Measurements from ENCODE around the gene KLHL29. TPM values are rescaled to one million over a fixed set of nuclear protein-coding genes. Genes with fewer than 3 reads are reported as not detected.

Gene KLHL29
- total and polyA plus RNA-seq, 2 donors = 1.4 to 2.9 TPM

GRCh38 chr2:23706613-23707078 is 321.7 kb downstream of the KLHL29 start:
- no peak for DNase-seq (ENCODE audit: low read depth in 6 of 9, low spot score in 9 of 9)
- Histone ChIP-seq H3K9me3 (ENCODE audit: control insufficient read depth in 2 of 2, insufficient read depth in 1 of 2, low read length in 1 of 2) (no peaks in the 10 kb centered on the region), H3K4me1 (ENCODE audit: control insufficient read depth in 2 of 2, insufficient read depth in 2 of 2, low read length in 2 of 2) (no peaks in the 10 kb centered on the region), H3K4me3 (ENCODE audit: low read length in 2 of 2) (no peak overlapping the region), H3K27me3 (ENCODE audit: control insufficient read depth in 2 of 2, insufficient read depth in 1 of 2, low read length in 1 of 2) (no peaks in the 10 kb centered on the region), H3K27ac (ENCODE audit: low read depth in 1 of 2, low read length in 1 of 2) (no peak overlapping the region), H3K36me3 (ENCODE audit: control insufficient read depth in 2 of 2, insufficient read depth in 2 of 2, low read length in 1 of 2) (peaks cover 7 to 12% of the 10 kb centered on the region in 2 donors)
- 98% methylated on average over 18 of the region's 18 CpGs for WGBS

- no peak overlapping the region for H3K4me3 ChIP-seq (ENCODE audit: low read length in 2 of 2)
- peaks cover 7 to 12% of the 10 kb centered on the region in 2 donors for H3K36me3 ChIP-seq (ENCODE audit: control insufficient read depth in 2 of 2, insufficient read depth in 2 of 2, low read length in 1 of 2)
- no peaks in the 10 kb centered on the region for H3K9me3 ChIP-seq (ENCODE audit: control insufficient read depth in 2 of 2, insufficient read depth in 1 of 2, low read length in 1 of 2)
- DNase-seq (ENCODE audit: low read depth in 6 of 9, low spot score in 9 of 9) = no peak
- 98% methylated on average over 9 of the region's 9 CpGs for WGBS
- H3K27ac ChIP-seq (ENCODE audit: low read depth in 1 of 2, low read length in 1 of 2) = no peak overlapping the region
- H3K4me1 ChIP-seq (ENCODE audit: control insufficient read depth in 2 of 2, insufficient read depth in 2 of 2, low read length in 2 of 2) = no peaks in the 10 kb centered on the region
- no peaks in the 10 kb centered on the region for H3K27me3 ChIP-seq (ENCODE audit: control insufficient read depth in 2 of 2, insufficient read depth in 1 of 2, low read length in 1 of 2)
Observed at GRCh38 chr2:23707096-23707495, 322.1 kb downstream of the KLHL29 start.

- Histone ChIP-seq H3K36me3 (ENCODE audit: control insufficient read depth in 2 of 2, insufficient read depth in 2 of 2, low read length in 1 of 2) (peaks cover 7 to 12% of the 10 kb centered on the region in 2 donors), H3K4me3 (ENCODE audit: low read length in 2 of 2) (no peak overlapping the region), H3K27ac (ENCODE audit: low read depth in 1 of 2, low read length in 1 of 2) (no peak overlapping the region), H3K9me3 (ENCODE audit: control insufficient read depth in 2 of 2, insufficient read depth in 1 of 2, low read length in 1 of 2) (no peaks in the 10 kb centered on the region), H3K27me3 (ENCODE audit: control insufficient read depth in 2 of 2, insufficient read depth in 1 of 2, low read length in 1 of 2) (no peaks in the 10 kb centered on the region), H3K4me1 (ENCODE audit: control insufficient read depth in 2 of 2, insufficient read depth in 2 of 2, low read length in 2 of 2) (no peaks in the 10 kb centered on the region)
- 95% methylated on average over 6 of the region's 6 CpGs for WGBS
- DNase-seq (ENCODE audit: low read depth in 6 of 9, low spot score in 9 of 9) = no peak
Observed at GRCh38 chr2:23708771-23709170, 323.8 kb downstream of the KLHL29 start.

GRCh38 chr2:23709311-23709710 is 324.3 kb downstream of the KLHL29 start:
- no peak for DNase-seq (ENCODE audit: low read depth in 6 of 9, low spot score in 9 of 9)
- Histone ChIP-seq H3K27me3 (ENCODE audit: control insufficient read depth in 2 of 2, insufficient read depth in 1 of 2, low read length in 1 of 2) (no peaks in the 10 kb centered on the region), H3K36me3 (ENCODE audit: control insufficient read depth in 2 of 2, insufficient read depth in 2 of 2, low read length in 1 of 2) (peaks cover 7 to 12% of the 10 kb centered on the region in 2 donors), H3K4me1 (ENCODE audit: control insufficient read depth in 2 of 2, insufficient read depth in 2 of 2, low read length in 2 of 2) (no peaks in the 10 kb centered on the region), H3K9me3 (ENCODE audit: control insufficient read depth in 2 of 2, insufficient read depth in 1 of 2, low read length in 1 of 2) (no peaks in the 10 kb centered on the region), H3K4me3 (ENCODE audit: low read length in 2 of 2) (no peak overlapping the region), H3K27ac (ENCODE audit: low read depth in 1 of 2, low read length in 1 of 2) (no peak overlapping the region)
- WGBS = over 99% methylated on average over 8 of the region's 8 CpGs

- DNase-seq (ENCODE audit: low read depth in 6 of 9, low spot score in 9 of 9) = no peak
- Histone ChIP-seq H3K4me3 (ENCODE audit: low read length in 2 of 2) (no peak overlapping the region), H3K4me1 (ENCODE audit: control insufficient read depth in 2 of 2, insufficient read depth in 2 of 2, low read length in 2 of 2) (no peaks in the 10 kb centered on the region), H3K27me3 (ENCODE audit: control insufficient read depth in 2 of 2, insufficient read depth in 1 of 2, low read length in 1 of 2) (no peaks in the 10 kb centered on the region), H3K27ac (ENCODE audit: low read depth in 1 of 2, low read length in 1 of 2) (no peak overlapping the region), H3K36me3 (ENCODE audit: control insufficient read depth in 2 of 2, insufficient read depth in 2 of 2, low read length in 1 of 2) (peaks cover 7 to 12% of the 10 kb centered on the region in 2 donors), H3K9me3 (ENCODE audit: control insufficient read depth in 2 of 2, insufficient read depth in 1 of 2, low read length in 1 of 2) (no peaks in the 10 kb centered on the region)
- 96% methylated on average over 7 of the region's 7 CpGs for WGBS
Observed at GRCh38 chr2:23711979-23712755, 327.2 kb downstream of the KLHL29 start.

- DNase-seq (ENCODE audit: low read depth in 6 of 9, low spot score in 9 of 9) = no peak
- Histone ChIP-seq H3K27ac (ENCODE audit: low read depth in 1 of 2, low read length in 1 of 2) (no peak overlapping the region), H3K9me3 (ENCODE audit: control insufficient read depth in 2 of 2, insufficient read depth in 1 of 2, low read length in 1 of 2) (no peaks in the 10 kb centered on the region), H3K27me3 (ENCODE audit: control insufficient read depth in 2 of 2, insufficient read depth in 1 of 2, low read length in 1 of 2) (no peaks in the 10 kb centered on the region), H3K4me1 (ENCODE audit: control insufficient read depth in 2 of 2, insufficient read depth in 2 of 2, low read length in 2 of 2) (no peaks in the 10 kb centered on the region), H3K4me3 (ENCODE audit: low read length in 2 of 2) (no peak overlapping the region), H3K36me3 (ENCODE audit: control insufficient read depth in 2 of 2, insufficient read depth in 2 of 2, low read length in 1 of 2) (peaks cover 5 to 12% of the 10 kb centered on the region in 2 donors)
- 97% methylated on average over 2 of the region's 2 CpGs for WGBS
Observed at GRCh38 chr2:23712756-23713151, 327.8 kb downstream of the KLHL29 start.

- 97% methylated on average over 5 of the region's 5 CpGs for WGBS
Observed at GRCh38 chr2:23713351-23713750, 328.4 kb downstream of the KLHL29 start.

GRCh38 chr2:23718931-23719700 is 334.1 kb downstream of the KLHL29 start:
- no peak overlapping the region for H3K27ac ChIP-seq (ENCODE audit: low read depth in 1 of 2, low read length in 1 of 2)
- no peak for DNase-seq (ENCODE audit: low read depth in 6 of 9, low spot score in 9 of 9)
- no peak overlapping the region for H3K4me3 ChIP-seq (ENCODE audit: low read length in 2 of 2)
- H3K27me3 ChIP-seq (ENCODE audit: control insufficient read depth in 2 of 2, insufficient read depth in 1 of 2, low read length in 1 of 2) = no peaks in the 10 kb centered on the region
- peaks cover 2 to 13% of the 10 kb centered on the region in 2 donors for H3K9me3 ChIP-seq (ENCODE audit: control insufficient read depth in 2 of 2, insufficient read depth in 1 of 2, low read length in 1 of 2)
- no peaks in the 10 kb centered on the region for H3K4me1 ChIP-seq (ENCODE audit: control insufficient read depth in 2 of 2, insufficient read depth in 2 of 2, low read length in 2 of 2)
- 98% methylated on average over 4 of the region's 4 CpGs for WGBS
- H3K36me3 ChIP-seq (ENCODE audit: control insufficient read depth in 2 of 2, insufficient read depth in 2 of 2, low read length in 1 of 2) = peaks cover 0 to 11% of the 10 kb centered on the region in 2 donors

More at GRCh38 chr2:23713351-23713750, 328.4 kb downstream of the KLHL29 start:
- Histone ChIP-seq H3K27me3 (ENCODE audit: control insufficient read depth in 2 of 2, insufficient read depth in 1 of 2, low read length in 1 of 2) (no peaks in the 10 kb centered on the region), H3K36me3 (ENCODE audit: control insufficient read depth in 2 of 2, insufficient read depth in 2 of 2, low read length in 1 of 2) (peaks cover 6 to 11% of the 10 kb centered on the region in 2 donors), H3K4me1 (ENCODE audit: control insufficient read depth in 2 of 2, insufficient read depth in 2 of 2, low read length in 2 of 2) (no peaks in the 10 kb centered on the region), H3K27ac (ENCODE audit: low read depth in 1 of 2, low read length in 1 of 2) (no peak overlapping the region), H3K4me3 (ENCODE audit: low read length in 2 of 2) (no peak overlapping the region), H3K9me3 (ENCODE audit: control insufficient read depth in 2 of 2, insufficient read depth in 1 of 2, low read length in 1 of 2) (no peaks in the 10 kb centered on the region)
- no peak for DNase-seq (ENCODE audit: low read depth in 6 of 9, low spot score in 9 of 9)

GRCh38 chr2:23719716-23720115 is 334.7 kb downstream of the KLHL29 start:
- Histone ChIP-seq H3K36me3 (ENCODE audit: control insufficient read depth in 2 of 2, insufficient read depth in 2 of 2, low read length in 1 of 2) (peaks cover 0 to 11% of the 10 kb centered on the region in 2 donors), H3K4me3 (ENCODE audit: low read length in 2 of 2) (no peak overlapping the region), H3K27ac (ENCODE audit: low read depth in 1 of 2, low read length in 1 of 2) (no peak overlapping the region), H3K27me3 (ENCODE audit: control insufficient read depth in 2 of 2, insufficient read depth in 1 of 2, low read length in 1 of 2) (no peaks in the 10 kb centered on the region), H3K9me3 (ENCODE audit: control insufficient read depth in 2 of 2, insufficient read depth in 1 of 2, low read length in 1 of 2) (peaks cover 2 to 13% of the 10 kb centered on the region in 2 donors), H3K4me1 (ENCODE audit: control insufficient read depth in 2 of 2, insufficient read depth in 2 of 2, low read length in 2 of 2) (no peaks in the 10 kb centered on the region)
- WGBS = 94% methylated on average over 5 of the region's 5 CpGs
- DNase-seq (ENCODE audit: low read depth in 6 of 9, low spot score in 9 of 9) = no peak

Measured in thymus (tissue), 11 donors.